Activated CD4-positive, alpha-beta T cell treated with anti-CD3 and anti-CD28 coated beads, Interleukin-2, amount 50 U/mL, for 16 hours (primary cell): ENCODE results near the gene CNPY2.
"Not testable (repeated sequence)": the region's sequence is repeated elsewhere in the genome, so short reads cannot be mapped to it uniquely, and the experiment has no call there.

Experiments used
- DNase-seq: peaks from one replicate; pipeline ENCODE4 v3.0.0-alpha.2; 2020

CNPY2 gene

DNA sequence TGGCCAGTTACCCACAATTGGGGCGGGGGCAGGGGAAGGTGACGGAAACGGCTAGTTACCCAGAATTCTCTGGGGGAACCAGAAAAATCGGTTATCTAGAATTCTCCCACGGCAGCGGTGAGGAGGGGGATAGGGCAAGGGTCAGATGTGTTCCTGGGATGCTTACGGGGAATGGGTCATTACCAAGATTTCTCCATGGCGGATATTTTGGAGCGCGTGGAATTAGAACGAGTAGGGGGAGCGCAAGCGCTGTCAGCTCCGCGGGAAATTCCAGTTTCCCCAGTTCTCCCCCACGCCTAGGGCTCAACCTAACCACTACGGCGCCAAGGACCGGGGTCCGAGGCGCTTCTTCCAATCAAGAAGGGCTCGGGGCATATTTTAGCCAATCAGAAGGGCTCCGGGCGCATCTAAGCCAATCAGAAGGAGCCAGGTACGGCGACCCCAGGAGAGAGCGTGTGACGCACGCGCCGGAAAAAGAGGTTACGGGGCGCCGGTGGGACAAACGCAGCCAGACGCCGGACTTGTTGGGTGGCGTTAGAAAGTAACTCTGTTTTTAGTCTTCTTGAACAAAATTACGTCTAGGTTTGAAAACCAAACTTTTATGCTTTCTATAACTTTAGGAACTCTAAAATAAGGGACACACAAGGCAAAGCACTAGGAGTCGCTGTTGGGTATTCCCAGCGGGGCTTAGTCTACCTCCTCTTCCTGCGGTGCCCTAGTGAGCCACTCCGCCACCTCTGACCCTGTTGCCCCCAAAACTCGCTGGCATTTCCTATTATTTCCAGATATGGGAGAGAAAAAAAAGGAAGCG is 18.1 kb upstream of the CNPY2 start, which contains the start of gene PAN2:
Gene PAN2, minus strand, starts transcription at position 322 of the 811 bp plus-strand sequence. CDS start 906 bp downstream, outside the sequence.
- DNase-seq, result peak; percentile 98

DNA sequence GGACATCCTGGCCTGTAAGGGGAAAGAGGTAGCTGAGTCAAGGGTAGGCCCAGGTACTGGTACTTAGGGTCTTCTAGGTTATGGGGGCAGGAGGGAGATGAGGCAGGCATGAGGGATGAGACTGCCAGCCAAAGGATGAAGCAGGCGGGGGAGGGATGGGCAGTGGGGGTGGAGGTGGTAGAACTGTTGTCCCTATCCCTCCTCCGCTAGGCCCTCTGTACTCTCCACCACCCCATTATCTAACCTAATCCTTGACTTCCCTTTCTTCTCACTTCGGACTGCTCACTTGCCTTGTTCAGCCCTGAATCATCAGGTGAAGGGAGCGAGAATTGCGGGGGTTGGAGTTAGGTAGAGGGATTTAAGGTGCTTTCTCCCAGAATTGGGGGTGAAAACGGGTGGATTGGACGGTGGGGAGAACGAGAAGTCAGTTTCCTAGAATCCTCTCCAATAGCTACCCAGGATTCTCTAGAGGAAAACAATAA is 17.4 kb upstream of the CNPY2 start:
- no peak for DNase-seq

DNA sequence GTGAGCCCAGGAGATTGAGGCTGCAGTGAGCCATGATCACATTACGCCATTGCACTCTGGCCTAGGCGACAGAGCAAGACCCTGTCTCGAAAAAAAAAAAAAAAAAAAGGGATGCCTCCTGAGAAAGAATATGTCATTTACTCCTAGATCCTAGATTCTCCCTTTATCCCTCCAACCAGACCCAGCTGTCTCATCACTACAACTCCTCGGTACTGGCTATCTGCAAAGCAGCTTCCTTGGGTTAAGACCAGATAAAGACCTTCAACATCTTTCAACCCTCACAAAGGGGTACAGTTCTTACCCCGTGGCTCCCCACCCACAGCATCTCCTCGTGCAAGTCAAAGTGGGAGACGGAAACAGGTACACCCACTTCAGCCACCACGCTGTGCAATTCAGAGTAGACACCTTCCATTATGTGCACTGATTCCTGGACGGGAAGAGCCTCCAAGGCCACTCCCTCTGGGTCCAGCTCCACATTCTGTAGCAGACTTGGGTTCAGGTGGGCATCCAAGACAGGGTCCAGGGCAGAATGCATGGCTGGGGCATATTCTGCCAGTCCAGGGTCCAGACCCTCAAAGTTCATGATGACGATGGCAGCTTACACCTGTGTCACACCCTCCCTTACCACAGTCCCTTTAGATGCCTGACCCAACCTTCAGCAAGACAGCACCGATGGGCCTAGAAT is 16.9 kb upstream of the CNPY2 start:
- DNase-seq, result no peak

DNA sequence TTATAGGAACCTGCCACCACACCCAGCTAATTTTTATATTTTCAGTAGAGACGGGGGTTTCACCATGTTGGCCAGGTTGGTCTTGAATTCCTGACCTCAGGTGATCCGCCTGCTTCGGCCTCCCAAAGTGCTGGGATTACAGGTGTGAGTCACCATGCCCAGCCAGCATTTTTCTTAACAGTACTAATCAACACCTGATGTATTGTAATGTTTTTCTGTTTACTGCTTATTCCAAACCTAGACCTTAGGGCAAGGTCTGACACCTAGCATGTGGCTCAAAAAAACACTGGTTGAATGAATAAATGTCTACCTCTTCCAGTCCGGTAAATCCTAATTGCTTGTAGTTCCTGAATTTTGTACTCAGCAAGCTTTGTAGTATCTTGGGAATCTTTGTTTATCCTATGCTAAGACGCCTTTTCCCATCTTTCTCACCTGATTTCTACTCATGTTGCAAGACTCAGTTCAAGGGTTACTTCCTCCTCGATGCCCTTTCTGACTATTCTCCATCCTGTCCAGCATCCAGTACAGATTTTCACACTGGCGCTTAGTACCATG is 15.2 kb upstream of the CNPY2 start:
- no peak for DNase-seq

DNA sequence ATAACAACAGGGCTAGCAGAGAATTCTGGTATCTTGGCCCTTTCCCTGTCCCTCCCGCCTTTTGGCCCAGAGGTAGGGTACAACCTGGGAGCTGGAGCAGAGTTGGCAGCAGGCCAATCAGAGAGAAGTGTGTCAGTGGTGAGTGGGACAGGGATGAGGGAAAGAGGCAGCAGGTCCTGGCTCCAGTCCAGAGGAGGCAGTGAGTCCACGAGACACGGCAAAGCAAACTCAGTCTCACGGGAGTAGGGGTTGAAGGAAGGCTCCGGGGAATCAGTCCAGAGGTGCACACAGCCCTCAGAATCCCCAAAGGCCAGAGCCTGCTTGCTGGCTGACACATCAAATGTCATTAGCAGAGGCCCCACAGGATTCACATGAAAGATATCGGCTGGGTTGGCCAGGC is 10.7 kb upstream of the CNPY2 start:
- DNase-seq, result no peak

DNA sequence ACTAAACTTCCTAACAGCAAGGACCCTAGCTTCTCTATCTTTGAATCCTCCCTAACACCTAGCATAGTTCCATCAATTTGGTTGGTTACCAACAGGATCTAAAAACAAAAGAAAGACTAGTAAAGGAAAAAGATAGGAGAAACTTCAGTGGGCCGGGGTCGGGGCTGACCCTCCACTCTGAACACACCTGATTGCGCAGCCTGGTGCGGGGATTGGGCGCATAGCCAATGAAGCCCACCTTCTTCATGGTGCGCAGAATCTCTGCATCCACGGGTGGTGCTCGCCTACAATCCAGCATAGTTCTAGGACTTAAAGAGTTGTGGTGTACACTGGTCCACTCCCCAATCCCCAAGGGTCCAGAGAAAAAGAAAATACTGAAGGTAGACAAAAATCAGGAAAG is 10.3 kb upstream of the CNPY2 start:
- DNase-seq, result no peak

DNA sequence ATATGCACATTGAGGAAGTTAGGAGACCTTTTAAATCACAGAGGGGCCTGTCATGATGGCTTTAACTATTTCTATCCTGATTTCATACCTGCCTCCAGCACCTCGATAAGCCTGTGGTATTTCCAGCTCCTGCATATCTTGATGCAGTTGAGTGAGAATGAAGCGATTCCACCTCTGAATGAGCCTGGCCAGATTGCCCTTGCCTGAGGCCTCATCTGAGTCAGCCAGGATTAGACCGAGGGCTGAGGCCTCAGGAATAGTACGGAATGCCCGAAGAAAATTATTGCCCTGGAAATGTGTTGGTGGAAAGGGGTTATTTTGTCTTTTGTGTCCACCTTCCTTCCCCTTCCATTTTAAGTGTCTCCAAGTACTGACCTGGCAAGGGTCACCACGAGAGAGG is 8.4 kb upstream of the CNPY2 start:
- DNase-seq, result no peak

DNA sequence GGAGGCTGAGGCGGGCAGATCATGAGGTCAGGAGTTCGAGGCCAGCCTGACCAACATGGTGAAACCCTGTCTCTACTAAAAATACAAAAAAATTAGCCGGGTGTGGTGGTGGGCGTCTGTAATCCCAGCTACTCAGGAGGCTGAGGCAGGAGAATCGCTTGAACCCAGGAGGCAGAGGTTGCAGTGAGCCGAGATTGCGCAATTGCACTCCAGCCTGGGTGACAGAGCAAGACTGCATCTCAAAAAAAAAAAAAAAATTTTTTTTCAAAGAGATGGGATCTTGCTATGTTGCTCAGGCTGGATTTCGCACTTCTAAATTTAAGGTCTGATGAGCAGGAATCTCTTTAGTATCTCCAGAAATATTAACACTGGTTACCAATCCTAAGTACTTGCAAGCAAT is 5.8 kb upstream of the CNPY2 start:
- not testable (repeated sequence) for DNase-seq

DNA sequence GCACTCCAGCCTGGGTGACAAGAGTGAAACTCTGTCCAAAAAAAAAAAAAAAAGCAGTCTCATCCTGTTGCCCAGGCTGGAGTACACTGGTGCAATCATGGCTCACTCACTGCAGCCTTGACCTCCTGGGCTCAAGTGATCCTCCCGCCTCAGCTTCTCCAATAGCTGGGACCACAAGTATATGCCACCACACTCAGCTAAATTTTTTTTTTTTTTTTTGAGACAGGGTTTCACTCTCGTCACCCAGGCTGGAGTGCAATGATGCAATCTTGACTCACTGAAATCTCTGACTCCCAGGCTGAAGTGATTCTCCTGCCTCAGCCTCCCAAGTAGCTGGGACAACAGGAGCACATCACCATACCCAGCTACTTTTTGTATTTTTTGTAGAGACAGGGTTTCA is 5.2 kb upstream of the CNPY2 start:
- DNase-seq, result no peak

DNA sequence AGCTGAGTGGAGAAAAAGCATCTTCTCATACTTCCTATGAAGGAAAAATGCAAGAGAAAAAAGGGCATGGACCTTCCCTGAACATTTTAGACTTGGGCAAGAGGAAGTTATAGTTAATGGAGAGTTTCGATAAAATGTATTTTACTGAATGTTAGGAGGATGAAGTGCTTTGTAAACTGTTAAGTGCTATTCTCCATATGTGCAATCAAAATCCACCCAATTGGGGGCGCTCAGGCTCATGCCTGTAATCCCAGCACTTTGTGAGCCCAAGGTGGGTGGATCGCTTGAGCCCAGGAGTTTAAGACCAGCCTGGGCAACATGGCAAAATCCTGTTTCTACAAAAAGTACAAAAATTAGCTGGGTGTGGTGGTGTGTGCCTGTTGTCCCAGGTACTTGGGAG is 1.9 kb upstream of the CNPY2 start:
- DNase-seq, result no peak

DNA sequence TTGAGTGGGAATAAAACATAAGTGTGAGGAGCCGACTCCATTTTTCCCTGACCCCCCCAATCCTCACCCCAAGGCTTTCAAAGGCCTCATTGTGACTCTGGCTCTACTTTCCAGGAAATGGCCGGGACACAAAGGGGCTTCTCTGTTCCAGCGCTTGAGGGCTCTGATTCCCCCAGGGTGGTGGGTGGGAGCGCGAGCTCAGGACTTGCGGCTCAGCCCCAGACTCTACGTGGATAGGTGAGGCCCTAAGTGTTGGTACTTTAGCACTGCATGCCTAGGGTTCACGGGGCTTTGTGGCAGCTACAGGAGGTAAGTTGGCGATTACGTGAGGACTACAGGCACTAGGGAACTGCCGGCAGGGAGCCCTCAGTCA is 553 bp downstream of the CNPY2 start:
- no peak for DNase-seq

DNA sequence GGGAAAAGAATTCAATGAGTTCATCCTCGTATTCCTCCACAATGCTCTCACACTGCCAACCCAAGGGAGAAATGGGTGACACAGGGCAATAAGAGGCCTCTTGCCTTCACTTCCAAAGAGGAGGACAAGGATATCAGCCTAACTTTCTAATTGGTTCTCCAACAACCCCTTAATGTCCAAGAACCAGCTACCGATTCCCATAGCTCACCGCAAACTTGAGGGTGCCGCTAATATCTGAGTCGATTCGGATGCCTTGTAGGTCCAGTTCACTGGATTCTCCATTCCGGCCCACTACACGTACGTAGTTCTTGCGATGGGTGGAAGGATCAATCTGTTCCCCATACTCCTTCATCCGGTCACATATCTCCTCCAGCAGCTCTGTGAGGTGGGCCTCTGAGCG is 4.8 kb downstream of the CNPY2 start:
- no peak for DNase-seq

DNA sequence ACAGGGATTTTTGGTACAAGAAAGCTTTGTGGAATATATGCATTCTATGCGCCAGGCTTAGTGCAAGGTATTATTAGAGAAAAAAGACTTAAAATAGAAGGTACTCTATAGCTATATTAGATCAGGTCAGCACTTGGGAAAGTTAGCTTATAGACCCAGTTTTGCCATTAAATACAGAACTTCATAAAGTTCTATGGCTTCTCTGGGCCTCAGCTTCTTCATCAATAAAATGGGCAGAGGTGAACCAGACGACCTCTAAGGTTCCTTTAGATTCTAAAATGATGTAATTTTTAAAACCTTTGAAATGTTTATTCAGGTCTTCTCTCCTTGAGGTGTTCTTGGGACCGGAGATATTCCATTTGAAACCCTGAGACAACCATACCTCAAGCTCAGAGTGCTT is 7.1 kb downstream of the CNPY2 start:
- no peak for DNase-seq

DNA sequence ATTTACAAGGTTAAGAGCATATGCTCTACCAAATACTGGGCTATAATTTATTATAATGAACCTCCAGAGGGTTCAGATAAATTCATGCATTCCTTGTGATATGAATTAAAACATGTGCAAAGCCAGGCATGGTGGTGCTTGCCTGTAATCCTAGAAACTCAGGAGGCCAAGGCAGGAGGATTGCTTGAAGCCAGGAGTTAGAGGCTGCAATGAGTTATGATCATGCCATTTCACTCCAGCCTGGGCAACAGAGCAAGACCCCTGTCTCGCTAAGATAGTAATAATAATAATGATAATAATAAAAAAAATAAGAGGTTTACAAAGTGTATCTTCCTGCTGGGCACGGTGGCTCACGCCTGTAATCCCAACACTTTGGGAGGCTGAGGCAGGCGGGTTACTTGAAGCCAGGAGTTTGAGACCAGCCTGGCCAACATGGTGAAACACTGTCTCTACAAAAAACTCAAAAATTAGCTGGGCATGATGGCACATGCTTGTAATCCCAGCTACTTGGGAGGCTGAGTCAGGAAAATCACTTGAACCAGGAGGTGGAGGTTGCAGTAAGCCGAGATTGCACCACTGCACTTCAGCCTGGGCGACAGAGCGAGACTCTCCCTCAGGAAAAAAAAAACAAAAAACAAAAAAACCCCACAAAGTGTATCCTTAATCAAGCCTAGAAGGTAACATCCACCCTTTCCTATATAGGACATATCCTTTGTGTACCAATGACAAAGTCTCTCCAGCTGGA is 8.4 kb downstream of the CNPY2 start:
- no peak for DNase-seq

DNA sequence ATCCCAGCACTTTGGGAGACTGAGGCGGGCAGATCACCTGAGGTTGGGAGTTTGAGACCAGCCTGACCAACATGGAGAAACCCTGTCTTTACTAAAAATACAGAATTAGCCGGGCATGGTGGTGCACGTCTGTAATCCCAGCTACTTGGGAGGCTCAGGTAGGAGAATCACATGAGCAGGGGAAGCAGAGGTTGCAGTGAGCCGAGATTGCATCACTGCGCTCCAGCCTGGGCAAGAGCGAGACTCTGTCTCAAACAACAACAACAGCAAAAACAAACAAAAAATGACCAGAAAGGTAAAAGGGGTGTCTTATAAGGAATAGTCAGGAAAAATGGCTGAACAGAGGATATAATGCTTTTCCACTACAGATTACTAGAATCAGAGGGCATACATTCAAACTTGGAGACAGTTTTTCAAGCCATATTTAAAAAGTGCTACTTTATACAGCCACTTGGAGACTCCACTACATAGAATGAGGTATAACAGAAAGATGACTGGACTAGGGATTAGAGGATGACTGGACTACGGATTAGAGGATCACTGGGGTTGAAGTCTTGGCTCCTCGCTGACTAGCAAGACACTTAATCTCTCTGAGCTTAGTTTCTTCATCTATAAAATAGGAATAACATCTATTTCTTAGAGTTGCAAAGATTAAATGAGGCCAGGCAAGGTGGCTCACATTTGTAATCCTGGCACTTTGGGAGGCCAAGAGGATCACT is 10.8 kb downstream of the CNPY2 start:
- DNase-seq, result no peak

DNA sequence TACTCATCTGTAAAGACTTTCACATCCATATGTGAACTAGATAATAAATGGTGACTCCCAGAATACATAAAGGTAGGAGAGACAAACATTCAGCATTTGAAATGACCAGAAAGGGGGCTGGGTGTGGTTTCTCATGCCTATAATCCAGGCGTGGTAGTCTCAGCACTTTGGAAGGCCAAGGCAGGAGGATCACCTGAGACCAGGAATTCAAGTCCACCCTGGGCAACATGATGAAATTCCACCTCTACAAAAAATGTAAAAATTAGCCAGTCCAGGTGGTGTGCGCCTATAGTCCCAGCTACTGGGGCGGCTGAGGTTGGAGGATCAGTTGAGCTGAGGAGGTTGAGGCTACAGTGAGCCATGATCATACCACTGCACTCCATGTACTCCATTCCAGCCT is 11.5 kb downstream of the CNPY2 start:
- DNase-seq, result no peak

DNA sequence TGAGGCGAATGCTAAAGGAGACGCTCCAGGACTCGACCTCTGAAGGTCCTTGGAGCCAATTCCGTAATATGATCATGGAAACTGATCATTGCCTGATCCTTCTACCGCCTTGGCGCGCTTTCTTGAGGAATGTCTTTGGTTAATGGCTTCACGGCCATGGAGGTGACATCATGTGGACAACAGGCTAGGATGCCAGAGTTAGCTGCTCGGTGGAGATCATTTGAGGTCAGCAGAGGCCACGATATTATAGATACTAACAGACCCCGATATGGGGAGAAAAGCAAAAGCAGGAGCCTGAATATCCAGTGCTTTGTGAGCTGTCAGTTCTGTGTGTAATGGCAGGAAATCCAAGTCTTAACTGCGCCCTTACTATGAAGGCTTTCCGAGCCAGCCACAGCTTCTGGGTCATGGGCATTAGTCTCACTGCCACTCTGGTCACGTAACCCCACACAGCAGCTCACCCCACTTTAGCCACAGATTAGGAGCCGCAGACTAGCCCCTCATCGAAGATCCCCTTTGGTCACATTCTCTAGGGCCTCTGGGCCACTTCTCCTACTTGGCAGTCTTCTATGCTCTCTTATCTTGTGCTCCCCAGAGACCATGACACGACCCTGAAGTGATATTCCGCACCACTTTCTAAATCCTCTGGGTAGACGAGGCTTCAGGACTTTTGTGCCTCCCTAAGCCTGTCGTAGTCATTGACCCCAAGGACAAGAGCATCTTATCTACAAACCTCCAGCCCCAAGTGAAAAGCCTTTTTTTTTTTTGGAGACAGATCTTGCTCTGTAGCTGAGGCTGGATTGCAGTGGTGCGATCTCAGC is 14.9 kb downstream of the CNPY2 start:
- DNase-seq, result no peak

DNA sequence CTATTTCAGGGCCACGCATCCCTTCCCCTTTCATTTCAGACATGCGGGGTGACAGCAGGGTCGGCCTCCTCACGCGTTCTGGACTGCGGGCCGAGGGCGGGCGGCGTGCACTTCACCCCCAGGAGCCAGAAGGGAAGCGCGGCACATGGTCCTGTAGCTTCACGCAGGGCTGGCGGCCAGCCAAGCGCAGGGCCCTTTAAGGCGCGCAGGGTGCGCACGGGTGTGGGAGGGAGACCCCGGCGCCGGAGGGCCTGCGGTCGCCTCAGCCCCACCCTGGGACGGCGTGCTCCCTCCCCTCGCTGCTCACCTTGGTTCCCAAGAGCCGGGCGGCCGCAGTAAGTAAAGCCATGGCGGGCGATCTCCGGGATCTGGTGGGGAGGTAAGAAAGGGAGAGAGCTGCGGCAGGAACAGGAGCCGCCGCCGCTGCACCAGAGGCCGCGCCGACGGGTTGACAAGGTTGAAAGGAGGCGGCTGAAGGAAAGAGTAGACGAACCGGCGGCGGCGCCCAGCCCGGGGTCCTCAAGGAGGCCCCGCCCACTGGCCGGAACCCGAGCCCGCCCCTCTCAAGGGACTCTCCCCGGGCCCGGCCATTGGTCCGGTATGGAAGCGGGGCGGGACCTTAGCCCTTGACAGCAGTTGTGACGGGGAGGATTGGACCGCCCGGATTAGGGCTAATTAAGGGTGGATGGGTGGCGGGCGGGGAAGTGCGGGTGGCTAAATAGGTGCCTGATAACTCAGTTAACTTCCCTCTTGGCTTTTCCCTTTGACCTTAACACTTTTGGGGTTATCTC is 15.7 kb downstream of the CNPY2 start, which contains the start of gene CS:
Gene CS, minus strand, starts transcription at position 478 of the 791 bp plus-strand sequence. Its CDS starts 129 bp downstream, at position 349.
- DNase-seq, result peak; percentile 99

DNA sequence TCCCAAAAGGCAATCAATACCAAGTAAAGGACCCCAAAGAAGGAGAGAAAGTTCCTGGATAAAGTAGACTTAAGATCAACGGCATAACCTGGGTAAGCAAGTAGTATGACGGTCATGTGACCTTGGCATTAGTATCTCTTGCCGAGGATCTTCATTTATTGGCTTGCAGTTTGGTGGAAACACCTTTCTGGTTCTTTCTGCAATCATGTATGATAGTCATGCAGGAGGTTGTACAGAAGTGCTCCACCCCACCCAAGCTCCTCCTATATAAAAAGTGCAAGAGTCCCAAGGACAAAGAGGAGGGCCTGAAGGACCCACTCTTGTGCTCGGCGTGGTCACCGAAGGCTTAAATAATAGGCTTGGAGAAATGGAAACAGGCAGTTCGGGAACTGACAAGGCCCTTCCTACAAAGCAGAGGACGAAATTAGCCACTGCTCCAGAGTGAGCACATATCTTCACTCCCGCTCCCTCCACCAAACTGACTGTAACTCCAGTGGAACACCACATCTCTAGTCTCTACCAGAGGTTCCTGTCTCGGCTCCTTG is 16.4 kb downstream of the CNPY2 start:
- DNase-seq, result peak; percentile 54

DNA sequence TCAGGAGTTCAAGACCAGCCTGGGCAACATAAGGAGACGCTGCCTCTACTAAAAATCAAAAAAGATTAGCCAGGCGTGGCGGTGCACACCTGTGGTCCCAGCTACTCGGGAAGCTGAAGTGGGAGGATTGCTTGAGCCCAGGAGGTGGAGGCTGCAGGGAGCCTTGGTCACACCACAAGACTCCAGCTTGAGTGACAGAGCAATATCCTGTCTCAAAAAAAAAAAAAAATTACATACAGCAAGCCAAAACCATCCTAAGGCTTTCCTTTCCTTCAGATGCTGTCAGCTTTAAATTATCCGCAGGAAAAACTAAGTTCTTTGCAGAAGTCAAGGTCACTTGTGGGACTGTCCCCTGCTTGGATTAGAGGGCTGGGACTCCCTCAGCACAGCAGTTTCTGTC is 17.0 kb downstream of the CNPY2 start:
- no peak for DNase-seq
